Measurements from ENCODE around the gene CEP112.

GRCh38 chr17:65589321-65589720 lies 602.6 kb downstream of the CEP112 start:
- no peak for TF ChIP-seq NFE2 (CRISPR knock-in tag; IDR thresholded peaks at IDR 0.05)
- no peak for TF ChIP-seq ZNF143 (CRISPR knock-in tag; IDR thresholded peaks at IDR 0.05)
- no peak for TF ChIP-seq CHD2 (IDR thresholded peaks at IDR 0.05; ENCODE audit: low read depth, low read length)
- TF ChIP-seq ZNF615 (CRISPR knock-in tag; IDR thresholded peaks at IDR 0.05; ENCODE audit: borderline replicate concordance), result no peak
- TF ChIP-seq POLR2A (IDR thresholded peaks at IDR 0.05; ENCODE audit: insufficient read depth in 1 of 2, low read depth in 2 of 2, low read length in 2 of 2), result no peak
- TF ChIP-seq ZNF34 (CRISPR knock-in tag; IDR thresholded peaks at IDR 0.05; ENCODE audit: borderline replicate concordance), result no peak
- TF ChIP-seq CTCF (CRISPR knock-in tag; IDR thresholded peaks at IDR 0.05), result no peak
- TF ChIP-seq ZFP41 (CRISPR knock-in tag; IDR thresholded peaks at IDR 0.05; ENCODE audit: borderline replicate concordance), result no peak

All from HepG2 (cell line).